ENCODE measurements around the gene VPS13D. TPM values are rescaled to one million over a fixed set of nuclear protein-coding genes. Genes with fewer than 3 reads are reported as not detected.

The VPS13D gene
- total and polyA plus RNA-seq, 2 experiments from 2014 or later, result 10.7 to 34.9 TPM

GRCh38 chr1:12442217-12442616 is 212.4 kb downstream of the VPS13D start (continued):
- TF ChIP-seq ZNF462 (CRISPR knock-in tag; IDR thresholded peaks at IDR 0.05), result no peak

GRCh38 chr1:12443151-12443550 is 213.3 kb downstream of the VPS13D start:
- no peaks in the 10 kb centered on the region for H3K79me2 ChIP-seq (replicated peaks; ENCODE audit: insufficient read depth)
- no peaks in the 10 kb centered on the region for H3K9me2 ChIP-seq (ENCODE audit: insufficient read depth)
- H3K36me3 Mint-ChIP-seq (ENCODE audit: low read depth), result peaks cover 14% of the 10 kb centered on the region
- no peaks in the 10 kb centered on the region for H3K36me3 ChIP-seq (ENCODE audit: insufficient read depth)
- no peaks in the 10 kb centered on the region for H3K27me3 ChIP-seq (ENCODE audit: insufficient read depth)
- H3K4me2 ChIP-seq, result no peak overlapping the region
- H3K4me3 ChIP-seq, result no peak overlapping the region
- H3K9me3 Mint-ChIP-seq, result no peaks in the 10 kb centered on the region
- H3K4me1 ChIP-seq (ENCODE audit: insufficient read depth), result peaks cover 6% of the 10 kb centered on the region; the same call in 1 of the 2 replicates
- peaks cover 5% of the 10 kb centered on the region; the same call in 2 of the 3 replicates for H3K4me1 Mint-ChIP-seq
- H4K20me1 ChIP-seq (replicated peaks; ENCODE audit: insufficient read depth), result 0 out of 2 replicates have a peak, but pooled peaks cover 11% of the 10 kb centered on the region
- H3F3A ChIP-seq (replicated peaks; ENCODE audit: low read depth), result no peaks in the 10 kb centered on the region
- H2AFZ ChIP-seq, result no peak overlapping the region
- DNase-seq (ENCODE audit: low spot score) (no peak), ATAC-seq (no peak)
- no peak overlapping the region for H3K4me3 Mint-ChIP-seq
- H3K27ac ChIP-seq (ENCODE audit: low read depth), result no peak overlapping the region
- H3K27me3 Mint-ChIP-seq (ENCODE audit: insufficient read depth, low read depth, poor library complexity), result no peaks in the 10 kb centered on the region
- H3K27ac Mint-ChIP-seq, result no peak overlapping the region
- no peak for TF ChIP-seq ZNF331 (CRISPR knock-in tag; IDR thresholded peaks at IDR 0.05; ENCODE audit: low read depth)
- TF ChIP-seq STAT1 (IDR thresholded peaks at IDR 0.05; ENCODE audit: unreplicated experiment), result no peak
- TF ChIP-seq CREB1 (CRISPR knock-in tag; IDR thresholded peaks at IDR 0.05; ENCODE audit: low read depth), result no peak
- TF ChIP-seq ZNF462 (CRISPR knock-in tag; IDR thresholded peaks at IDR 0.05), result no peak
- TF ChIP-seq CTCF (conservative IDR thresholded peaks at IDR 0.05; ENCODE audit: low read depth in 2 of 2), result no peak
- no peak for TF ChIP-seq EZH2 (IDR thresholded peaks at IDR 0.05; ENCODE audit: low read depth, unreplicated experiment)

Measured in GM23338 (cell line).